Adrenal gland (tissue), 12 donors: ENCODE data around the gene DNAJC6. TPM values are rescaled to one million over a fixed set of nuclear protein-coding genes. Genes with fewer than 3 reads are reported as not detected.

Experiments
- DNase-seq, 7 donors: peaks; one replicate each; pipeline ENCODE4 v3.0.0-alpha.2; 2019 to 2020
- H3K27ac ChIP-seq, 5 donors: fragments of 200-600 bp; sonication (generic) in 4 of 5; 1 replicate in 3 of 5; 2 replicates in 2 of 5; pipeline versions ENCODE4 v1.5.1 to v1.8.0; 2016 to 2020; ENCODE audit warnings: mild to moderate bottlenecking in 1 of 5
- H3K27me3 ChIP-seq: fragments of 200-600 bp; 2 replicates; pipeline ENCODE4 v1.8.0; 2021
- H3K36me3 ChIP-seq, 2 donors: fragments of 200-600 bp; replicated peaks in 1 of 2; 1 replicate in 1 of 2; 2 replicates in 1 of 2; pipeline versions ENCODE4 v1.5.1 to v1.8.0; 2018 to 2022
- H3K4me1 ChIP-seq, 2 donors: fragments of 200-600 bp; replicated peaks in 1 of 2; 1 replicate in 1 of 2; 2 replicates in 1 of 2; pipeline versions ENCODE4 v1.5.1 to v1.8.0; 2018 to 2021
- H3K4me3 ChIP-seq, 4 donors: fragments of 200-600 bp; sonication (generic) in 3 of 4; one replicate each; pipeline ENCODE4 v1.5.1; 2016 to 2018
- H3K9me3 ChIP-seq, 3 donors: fragments of 200-600 bp; sonication (generic) in 1 of 3; replicated peaks in 1 of 3; 1 replicate in 2 of 3; 2 replicates in 1 of 3; pipeline versions ENCODE4 v1.5.1 to v1.8.0; 2016 to 2021
- POLR2A ChIP-seq, 2 donors: fragments of 450-650 bp; IDR thresholded peaks; one replicate each; pipeline ENCODE4 v1.6.1; 2017; ENCODE audit warnings: antibody characterized with exemption in 2 of 2, mild to moderate bottlenecking in 2 of 2, moderate library complexity in 1 of 2
- WGBS, 4 donors: extraction: QIAGEN DNeasy Blood & Tissue Kit in 2 of 4; methylation state at CpG; one replicate each; pipeline versions ENCODE4 v1.1.5 to v1.1.7; 2013 to 2017; 5-methylcytosine and 5-hydroxymethylcytosine counted together
- intact Hi-C, 2 donors: fragments of 100-400 bp; cut with DNase I; formaldehyde crosslinking; loops; one replicate each; pipeline versions ENCODE4 v1.14.1 to v1.15.0; 2022 to 2023
- polyA plus RNA-seq, 3 donors: library from polyadenylated mRNA; stranded (reverse); fragments of 200-250 nt in 2 of 3; fragments of 350-450 nt in 1 of 3; fragmentation: Illumina TruSeq in 1 of 3; extraction: RNeasy Lipid Tissue Mini Kit (QIAGEN cat#74804) in 1 of 3; gene quantifications; one replicate each; pipeline ENCODE4 v1.2.3, GENCODE V29; 2013 to 2014
- total RNA-seq, 9 donors: library from RNA; depleted of rRNA in 4 of 9; stranded (reverse); fragments of >200 nt in 4 of 9; fragments of 120-200 nt in 1 of 9; fragmentation: NEBNext Ultra II Directional in 1 of 9; extraction: Animal tissue kit (Norgen Biotek cat#: 25700) in 1 of 9; gene quantifications; one replicate each; pipeline versions ENCODE4 v1.1.0 to v1.2.4, GENCODE V29; 2013 to 2023
- TF ChIP-seq, protein P1 (sequence below), 6 experiments: fragments of 450-650 bp in 4 of 6; fragments of 200-600 bp in 2 of 6; sonication (generic) in 1 of 6; IDR thresholded peaks; 1 replicate in 5 of 6; 2 replicates in 1 of 6; pipeline versions ENCODE4 v1.5.1 to v1.8.0; 2016 to 2021; ENCODE audit warnings: antibody characterized with exemption in 6 of 6, mild to moderate bottlenecking in 2 of 6, moderate library complexity in 1 of 6
- donor health status: healthy with polysubstance abuse.
- donor health status: Bipolar disorder and iron deficiency.
- donor health status: DM: yes; HTN: yes; CAD: no.
- donor health status: DM: no; HTN: no; CAD: no.
- donor health status: DM: no; HTN: no; CAD: no.
- donor health status: DM: yes; HTN: yes; CAD: no.

The DNAJC6 gene
- total and polyA plus RNA-seq, 12 donors, result 1.5 to 39.8 (median 13.2) TPM

DNA sequence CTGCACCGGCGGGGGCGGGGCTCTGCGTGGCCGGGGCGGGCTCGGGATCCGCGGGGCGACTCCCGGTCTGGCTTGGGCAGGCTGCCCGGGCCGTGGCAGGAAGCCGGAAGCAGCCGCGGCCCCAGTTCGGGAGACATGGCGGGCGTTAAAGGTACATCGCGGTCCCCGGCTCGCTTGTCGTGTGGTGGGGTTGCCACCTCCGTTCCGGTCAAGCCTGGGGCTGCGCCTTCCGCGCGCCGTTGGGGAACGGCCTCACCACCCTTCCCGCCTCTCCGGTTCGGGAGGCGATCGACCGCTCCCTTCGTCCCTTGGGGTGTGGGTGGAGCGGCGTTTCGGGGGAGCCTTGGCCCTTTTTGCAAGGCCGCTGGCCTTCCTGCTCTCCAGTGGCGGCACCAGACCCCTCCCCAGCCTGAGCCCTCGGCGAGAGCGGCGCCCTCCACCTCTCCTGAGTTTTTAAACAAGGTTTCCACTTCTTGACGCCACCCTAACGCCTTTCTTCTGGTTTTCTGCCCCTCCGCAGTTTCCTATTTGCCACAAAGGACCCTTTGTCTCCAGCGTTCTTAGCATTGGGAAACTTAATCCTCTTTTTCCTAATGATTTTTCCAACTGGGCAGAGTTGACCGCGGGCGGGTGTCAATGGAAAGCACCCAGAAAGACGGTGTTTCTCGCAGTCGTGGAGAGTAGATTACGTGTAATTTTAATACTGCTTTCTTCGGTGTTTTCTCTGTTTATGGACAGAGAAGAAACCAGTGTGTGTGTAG is 111.4 kb downstream of the DNAJC6 start, which contains the start of the genes LEPR and LEPROT:
Gene LEPR, plus strand, starts transcription at position 79 of the 761 bp plus-strand sequence. CDS start 144,898 bp downstream, outside the sequence.
Gene LEPROT, plus strand, starts transcription at position 79 of the 761 bp plus-strand sequence. Its CDS starts 57 bp downstream, at position 136.
- H3K27me3 ChIP-seq, result no peaks in the 10 kb centered on the region
- DNase-seq, result peak in 1 of 7 donors; percentile 11
- H3K4me1 ChIP-seq, result peaks cover 22 to 44% of the 10 kb centered on the region in 2 donors
- intact Hi-C loops, result loop anchor here in 1 of 2 donors (10.0 kb wide), 1 partner anchor 166 kb away; no protein-coding TSS in a partner anchor
- no peaks in the 10 kb centered on the region for H3K9me3 ChIP-seq
- peak within 1 kb of the TSS; percentile 58 to 92 (median 88) for H3K4me3 ChIP-seq
- peaks cover 0 to 6% of the 10 kb centered on the region in 2 donors for H3K36me3 ChIP-seq
- WGBS, 4 donors, result 0 to 1% (median 1%) methylated on average over 16 to 60 of the region's 60 CpGs
- peak; percentile 87 to 95 for TF ChIP-seq POLR2A (IDR thresholded peaks at IDR 0.05)
- TF ChIP-seq, protein P1, sequence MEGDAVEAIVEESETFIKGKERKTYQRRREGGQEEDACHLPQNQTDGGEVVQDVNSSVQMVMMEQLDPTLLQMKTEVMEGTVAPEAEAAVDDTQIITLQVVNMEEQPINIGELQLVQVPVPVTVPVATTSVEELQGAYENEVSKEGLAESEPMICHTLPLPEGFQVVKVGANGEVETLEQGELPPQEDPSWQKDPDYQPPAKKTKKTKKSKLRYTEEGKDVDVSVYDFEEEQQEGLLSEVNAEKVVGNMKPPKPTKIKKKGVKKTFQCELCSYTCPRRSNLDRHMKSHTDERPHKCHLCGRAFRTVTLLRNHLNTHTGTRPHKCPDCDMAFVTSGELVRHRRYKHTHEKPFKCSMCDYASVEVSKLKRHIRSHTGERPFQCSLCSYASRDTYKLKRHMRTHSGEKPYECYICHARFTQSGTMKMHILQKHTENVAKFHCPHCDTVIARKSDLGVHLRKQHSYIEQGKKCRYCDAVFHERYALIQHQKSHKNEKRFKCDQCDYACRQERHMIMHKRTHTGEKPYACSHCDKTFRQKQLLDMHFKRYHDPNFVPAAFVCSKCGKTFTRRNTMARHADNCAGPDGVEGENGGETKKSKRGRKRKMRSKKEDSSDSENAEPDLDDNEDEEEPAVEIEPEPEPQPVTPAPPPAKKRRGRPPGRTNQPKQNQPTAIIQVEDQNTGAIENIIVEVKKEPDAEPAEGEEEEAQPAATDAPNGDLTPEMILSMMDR (IDR thresholded peaks at IDR 0.05), result no peak
- peak within 1 kb of the TSS; percentile 97 to 100 (median 99) for H3K27ac ChIP-seq

DNA sequence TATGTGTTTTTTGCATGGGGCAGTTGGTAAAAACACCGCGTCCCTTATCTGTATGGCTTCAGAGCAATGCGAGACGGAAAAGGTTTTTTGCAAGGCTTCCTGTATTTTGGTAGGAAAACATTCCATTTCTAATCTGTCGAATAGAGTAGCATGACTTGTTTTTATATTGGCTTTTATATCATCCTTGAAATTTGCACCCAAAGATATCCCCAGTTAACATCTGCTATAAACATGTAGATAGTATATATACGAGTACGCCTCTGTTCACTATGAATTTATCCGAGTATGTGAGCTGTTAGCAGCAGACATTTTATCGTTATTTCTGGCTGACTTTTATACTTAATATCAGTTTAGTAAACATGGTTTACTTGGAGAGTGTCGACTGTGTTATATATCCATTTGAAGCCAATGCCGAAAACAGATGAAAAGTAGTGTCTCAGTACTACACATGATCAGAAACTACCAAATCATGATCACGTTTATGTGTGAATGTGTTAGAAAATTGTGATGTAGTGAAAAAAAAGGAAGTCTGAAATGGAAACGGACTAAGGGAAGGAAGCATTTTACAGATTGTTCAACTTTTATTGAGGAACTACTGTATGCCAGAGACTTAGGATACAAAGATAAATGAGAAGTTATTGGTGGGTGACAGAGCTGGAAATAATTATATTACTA is 112.1 kb downstream of the DNAJC6 start:
- peaks cover 0 to 13% of the 10 kb centered on the region in 2 donors for H3K36me3 ChIP-seq
- H3K9me3 ChIP-seq, result no peaks in the 10 kb centered on the region
- H3K4me1 ChIP-seq, result peaks cover 22 to 44% of the 10 kb centered on the region in 2 donors
- peak overlapping the region; percentile 97 to 100 (median 99) for H3K27ac ChIP-seq
- DNase-seq, result peak in 1 of 7 donors; percentile 20
- H3K4me3 ChIP-seq, result peak overlapping the region; percentile 58 to 92 (median 88)
- no peaks in the 10 kb centered on the region for H3K27me3 ChIP-seq
- intact Hi-C loops, result loop anchor here in 1 of 2 donors (10.0 kb wide), 1 partner anchor 167 kb away; no protein-coding TSS in a partner anchor
- TF ChIP-seq, protein P1 (IDR thresholded peaks at IDR 0.05), result no peak
- no peak for TF ChIP-seq POLR2A (IDR thresholded peaks at IDR 0.05)
- WGBS, 4 donors, result 1 to 4% (median 2%) methylated on average over 13 of the region's 13 CpGs

DNA sequence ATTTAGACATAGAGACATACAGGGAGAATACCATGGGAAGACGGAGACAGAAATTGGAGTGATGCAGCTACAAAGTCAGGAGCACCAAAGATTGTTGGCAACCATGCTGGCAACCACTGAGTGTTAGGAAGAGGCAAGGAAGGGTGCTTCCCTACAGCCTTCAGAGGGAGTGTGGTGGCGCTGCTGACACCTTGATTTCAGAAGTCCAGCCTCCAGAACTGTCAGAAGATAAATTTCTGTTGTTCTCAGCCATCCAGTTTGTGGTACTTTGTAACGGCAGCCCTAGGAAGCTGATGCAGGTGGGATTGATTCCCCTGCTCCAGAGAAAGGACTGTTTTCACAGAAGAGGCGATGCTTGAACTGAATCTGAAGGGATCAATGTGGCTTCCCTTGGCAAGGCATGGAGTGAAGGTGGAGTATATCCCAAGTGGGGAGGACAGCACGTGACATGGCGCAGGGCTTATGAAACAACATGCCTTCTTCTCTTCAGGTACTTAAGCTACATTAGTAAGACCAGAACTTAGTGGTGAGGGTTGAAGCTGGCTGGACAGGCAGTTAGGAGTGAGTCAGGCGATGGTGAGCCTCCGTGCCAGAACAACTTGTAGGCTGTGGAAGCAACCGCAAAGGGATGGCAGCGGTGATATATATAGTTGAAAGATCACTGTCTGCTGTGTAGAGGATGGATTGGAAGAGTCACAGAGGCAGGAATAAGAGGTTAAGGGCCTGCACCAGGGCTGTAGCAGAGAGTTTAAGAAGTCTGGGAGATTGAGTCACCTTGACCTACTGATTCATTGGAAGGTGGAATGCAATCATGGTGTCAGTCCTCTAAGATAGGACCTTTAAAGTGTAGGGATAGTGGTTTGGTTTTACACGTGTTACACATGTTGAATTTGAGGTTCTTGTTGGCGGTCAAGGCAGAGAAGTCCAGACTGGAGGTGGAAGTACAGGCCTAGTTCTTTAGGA is 113.2 kb downstream of the DNAJC6 start:
- Histone ChIP-seq H3K27ac (peak overlapping the region; percentile 97 to 100 (median 99)), H3K9me3 (no peaks in the 10 kb centered on the region), H3K36me3 (peaks cover 0 to 24% of the 10 kb centered on the region in 2 donors), H3K4me3 (peak overlapping the region in 1 of 4 donors; percentile 92), H3K27me3 (no peaks in the 10 kb centered on the region), H3K4me1 (peaks cover 22 to 44% of the 10 kb centered on the region in 2 donors)
- TF ChIP-seq, protein P1 (IDR thresholded peaks at IDR 0.05), result no peak
- TF ChIP-seq POLR2A (IDR thresholded peaks at IDR 0.05), result no peak
- peak in 5 of 7 donors; percentile 39 to 57 (median 44) for DNase-seq
- intact Hi-C loops, result loop anchor here in 1 of 2 donors (10.0 kb wide), 1 partner anchor 168 kb away; no protein-coding TSS in a partner anchor
- 82 to 84% (median 84%) methylated on average over 11 to 12 of the region's 12 CpGs for WGBS, 4 donors
